ENCODE data around the gene CLEC2L. TPM values are rescaled to one million over a fixed set of nuclear protein-coding genes. Genes with fewer than 3 reads are reported as not detected.

The CLEC2L gene
- polyA plus RNA-seq, 1 of the 3 experiments (the other 2 are of a cell fraction), result not detected

GRCh38 chr7:139567647-139568345 lies 44.3 kb downstream of the CLEC2L start:
- DNase-seq, result no peak
- Histone ChIP-seq H3K4me3 (ENCODE audit: low read depth in 2 of 2, low read length in 1 of 2) (no peak overlapping the region), H2AFZ (ENCODE audit: low read depth) (no peak overlapping the region), H3K36me3 (replicated peaks in 1 of 2; ENCODE audit: control insufficient read depth in 1 of 2, insufficient read depth in 2 of 2, low read length in 1 of 2) (peaks cover 17 to 64% of the 10 kb centered on the region in 2 experiments), H3K9me2 (no peaks in the 10 kb centered on the region), H3K27ac (ENCODE audit: low read depth in 2 of 2, low read length in 1 of 2) (no peak overlapping the region), H3K79me2 (ENCODE audit: insufficient read depth) (no peaks in the 10 kb centered on the region), H3K9me3 (no peaks in the 10 kb centered on the region), H3F3A (replicated peaks; ENCODE audit: insufficient read depth) (peaks cover 5% of the 10 kb centered on the region), H4K20me1 (ENCODE audit: insufficient read depth) (no peaks in the 10 kb centered on the region), H3K27me3 (ENCODE audit: insufficient read depth) (no peaks in the 10 kb centered on the region), H3K4me2 (no peak overlapping the region), H3K9ac (no peak overlapping the region), H3K4me1 (ENCODE audit: control insufficient read depth in 1 of 2, insufficient read depth in 2 of 2, low read depth in 1 of 2, low read length in 1 of 2) (no peaks in the 10 kb centered on the region)
- TF ChIP-seq EZH2phosphoT487 (IDR thresholded peaks at IDR 0.05; ENCODE audit: borderline replicate concordance, low read depth) (no peak), CTCF (IDR thresholded peaks at IDR 0.05) (no peak), USF2 (IDR thresholded peaks at IDR 0.05; ENCODE audit: borderline replicate concordance, low read depth, low read length) (no peak), USF1 (IDR thresholded peaks at IDR 0.05; ENCODE audit: borderline replicate concordance, low read depth) (no peak), RCOR1 (IDR thresholded peaks at IDR 0.05; ENCODE audit: low read length) (no peak), MEF2A (IDR thresholded peaks at IDR 0.05; ENCODE audit: borderline replicate concordance, low read depth) (no peak), IRF3 (IDR thresholded peaks at IDR 0.05; ENCODE audit: low read depth, low read length) (no peak), NRF1 (IDR thresholded peaks at IDR 0.05; ENCODE audit: low read depth, low read length) (no peak), NFIC (IDR thresholded peaks at IDR 0.05; ENCODE audit: borderline replicate concordance) (no peak), SIN3A (IDR thresholded peaks at IDR 0.05; ENCODE audit: borderline replicate concordance, low read depth, low read length) (no peak), RFX5 (IDR thresholded peaks at IDR 0.05; ENCODE audit: low read length) (no peak), JUND (IDR thresholded peaks at IDR 0.05) (no peak)
- CTCF ChIA-PET, result interaction anchor here (0.8 to 3.6 kb wide), 2 partner anchors 25 to 67 kb away, joined by 4 to 14 read pairs; no protein-coding TSS in a partner anchor
- POLR2A ChIA-PET, result no interaction called here
- WGBS (ENCODE audit: low lambda C conversion rate), result 95% methylated on average over 14 of the region's 14 CpGs
